Sigmoid colon (tissue), 4 donors: ENCODE data around the gene NACC1.
A peak's percentile ranks its signal among the peaks of the same experiment; 100 is the strongest.

Experiments
- CTCF ChIP-seq, 4 experiments: fragments of 450-650 bp in 3 of 4; fragments of 200-600 bp in 1 of 4; IDR thresholded peaks; one replicate each; pipeline ENCODE4 v1.5.1; 2016 to 2019; ENCODE audit warnings: antibody characterized with exemption in 4 of 4, mild to moderate bottlenecking in 3 of 4, moderate library complexity in 2 of 4
- EP300 ChIP-seq, 4 donors: sonication (generic); formaldehyde crosslinking; IDR thresholded peaks; one replicate each; pipeline ENCODE4 v1.6.1; 2017; ENCODE audit warnings: antibody characterized with exemption in 4 of 4
- POLR2A ChIP-seq, 2 donors: fragments of 450-650 bp; IDR thresholded peaks; one replicate each; pipeline ENCODE4 v1.6.1; 2016; ENCODE audit warnings: antibody characterized with exemption in 2 of 2, mild to moderate bottlenecking in 2 of 2, moderate library complexity in 2 of 2

GRCh38 chr19:13079542-13079986 is 38.5 kb upstream of the NACC1 start:
- TF ChIP-seq POLR2A (IDR thresholded peaks at IDR 0.05) = no peak
- TF ChIP-seq CTCF (IDR thresholded peaks at IDR 0.05) = no peak
- peak in 2 of 4 donors; percentile 41 to 56 for TF ChIP-seq EP300 (IDR thresholded peaks at IDR 0.05)
